Measurements from ENCODE around the gene PAN2.

PAN2 gene

GRCh38 chr12:56267443-56268071, 66.2 kb downstream of the PAN2 start:
- DNase-seq: peak; percentile 45

- DNase-seq: peak; percentile 94
Observed at GRCh38 chr12:56266693-56267442, 66.9 kb downstream of the PAN2 start, which contains the start of gene COQ10A. Gene COQ10A, plus strand, starts transcription at chr12:56266942. Its CDS starts 177 bp downstream, at chr12:56267119.
